Measurements from ENCODE around the gene HLA-DMA. TPM values are rescaled to one million over a fixed set of nuclear protein-coding genes. Genes with fewer than 3 reads are reported as not detected.

Gene HLA-DMA
- polyA plus RNA-seq (ENCODE audit: low read depth in 6 of 6): 1,000 to 10,000 TPM; 1,101 to 1,557 (median 1,371) TPM

DNA sequence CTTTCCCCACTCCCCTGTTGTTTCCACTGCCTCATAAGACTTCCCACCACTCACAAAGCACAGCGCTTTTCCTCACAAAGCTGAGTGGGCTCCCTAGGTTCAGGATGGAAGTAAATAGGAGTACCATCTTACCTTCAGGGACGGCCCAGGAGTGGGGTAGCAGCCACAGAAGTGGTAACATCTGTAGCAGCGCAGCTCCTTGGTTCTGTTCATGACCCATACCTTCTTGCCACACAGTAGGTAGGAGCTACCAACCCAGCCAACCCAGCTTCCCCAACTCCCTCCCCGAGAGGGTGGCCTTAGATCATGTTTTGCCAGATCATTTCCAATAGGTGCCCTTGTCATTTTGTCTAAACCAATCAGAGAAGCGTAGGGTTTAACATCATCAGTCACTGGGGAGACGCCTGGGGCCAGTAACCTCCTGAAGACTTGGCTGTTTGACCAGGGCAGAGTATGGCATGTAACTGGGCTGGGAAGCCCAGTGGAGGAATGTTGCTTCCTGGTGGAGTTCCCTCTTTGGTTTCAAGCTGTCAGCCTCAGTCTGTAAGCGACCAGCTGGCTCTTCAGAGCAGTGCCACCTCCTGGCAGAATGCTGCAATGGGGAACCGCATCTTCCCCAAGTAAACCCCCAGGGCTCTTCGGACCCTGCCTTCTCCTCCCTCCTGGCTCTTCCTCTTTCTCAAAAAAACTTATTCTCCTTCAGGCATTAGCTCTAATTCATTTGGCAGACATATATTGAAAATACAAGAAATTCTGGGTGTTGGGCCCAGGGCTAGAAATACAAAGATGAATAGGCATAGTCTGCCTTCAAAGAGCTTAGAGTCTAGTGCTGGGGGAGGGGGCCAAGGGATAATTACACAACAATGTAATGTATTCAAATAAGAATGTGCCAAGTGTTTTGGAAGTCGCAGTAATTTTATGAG is at the start of gene HLA-DMA:
HLA-DMA (minus strand) TSS at position 281 of the 923 bp plus-strand sequence; CDS start at position 220, 61 bp downstream.
- DNase-seq: peak; percentile 96
- ATAC-seq (ENCODE audit: low read depth in 2 of 2): peak; percentile 85 to 86
- peak within 1 kb of the TSS; percentile 98 to 99 (median 99) for H3K27ac Mint-ChIP-seq
- peak within 1 kb of the TSS; percentile 97 to 100 (median 99) for H3K4me3 Mint-ChIP-seq
- peaks cover 22 to 32% of the 10 kb centered on the region in 2 donors for H3K36me3 Mint-ChIP-seq
- no peaks in the 10 kb centered on the region for H3K9me3 Mint-ChIP-seq
- H3K4me1 Mint-ChIP-seq: peaks cover 80 to 90% (median 83%) of the 10 kb centered on the region in 3 donors
- H3K27me3 Mint-ChIP-seq: no peaks in the 10 kb centered on the region

DNA sequence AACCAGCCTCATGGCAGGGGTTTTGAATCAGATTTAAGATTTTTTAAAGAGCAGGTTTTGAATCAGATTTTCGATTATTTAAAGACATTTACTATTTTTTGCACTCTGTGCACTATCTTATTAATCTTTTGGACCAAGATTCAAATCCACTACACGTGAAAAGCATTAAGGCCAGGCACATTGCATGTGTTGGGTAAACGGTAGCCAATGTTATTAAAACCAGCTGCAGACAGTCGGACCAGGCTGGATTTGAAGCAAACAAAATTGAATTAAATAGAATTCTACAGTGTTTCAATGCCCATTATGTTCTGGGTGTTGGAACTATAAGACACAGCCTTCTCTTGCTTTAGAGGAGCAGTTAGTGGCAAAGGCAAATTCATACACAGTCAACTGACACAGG is 48.8 kb upstream of the HLA-DMA start:
- ATAC-seq (ENCODE audit: low read depth in 2 of 2) (no peak), DNase-seq (no peak)
- peaks cover 32 to 48% (median 45%) of the 10 kb centered on the region in 3 donors for H3K4me1 Mint-ChIP-seq
- peaks cover 6 to 18% of the 10 kb centered on the region in 2 donors for H3K36me3 Mint-ChIP-seq
- peak overlapping the region in 4 of 6 donors; percentile 32 to 90 (median 53) for H3K27ac Mint-ChIP-seq
- no peaks in the 10 kb centered on the region for H3K27me3 Mint-ChIP-seq
- peak overlapping the region in 1 of 8 donors; percentile 72 for H3K4me3 Mint-ChIP-seq
- no peaks in the 10 kb centered on the region for H3K9me3 Mint-ChIP-seq

- peaks cover 24 to 38% (median 34%) of the 10 kb centered on the region in 3 donors for H3K4me1 Mint-ChIP-seq
These were observed 47.2 kb upstream of the HLA-DMA start for GRCh38 chr6:33000055-33000454.

DNA sequence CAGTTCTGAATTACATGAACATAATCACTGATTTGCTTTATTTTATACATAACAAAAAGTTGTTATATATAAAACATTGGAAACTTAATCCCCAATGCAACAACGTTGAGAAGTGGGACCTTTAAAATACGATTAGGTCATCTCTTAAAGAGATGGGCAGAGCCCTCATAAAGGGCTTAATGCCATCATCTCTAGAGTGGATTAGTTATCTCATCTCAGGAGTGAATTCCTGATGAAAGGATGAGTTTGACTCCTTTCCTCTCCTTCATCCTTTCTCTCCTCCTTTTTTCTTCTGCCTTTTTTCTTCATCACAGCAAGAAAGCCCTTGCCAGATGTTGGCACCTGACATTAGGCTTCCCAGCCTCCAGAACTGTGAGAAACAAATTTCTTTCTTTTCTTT is 42.6 kb upstream of the HLA-DMA start:
- Mint-ChIP-seq H3K4me1 (peaks cover 8 to 9% (median 8%) of the 10 kb centered on the region in 3 donors), H3K27me3 (peaks cover 0 to 5% (median 0%) of the 10 kb centered on the region in 3 donors), H3K9me3 (no peaks in the 10 kb centered on the region), H3K27ac (no peak overlapping the region), H3K36me3 (no peaks in the 10 kb centered on the region), H3K4me3 (no peak overlapping the region)
- DNase-seq (no peak), ATAC-seq (ENCODE audit: low read depth in 2 of 2) (no peak)

More at GRCh38 chr6:33000055-33000454, 47.2 kb upstream of the HLA-DMA start:
- peak overlapping the region in 5 of 6 donors; percentile 39 to 79 (median 69) for H3K27ac Mint-ChIP-seq
- H3K27me3 Mint-ChIP-seq: no peaks in the 10 kb centered on the region
- peak; percentile 52 for DNase-seq
- H3K36me3 Mint-ChIP-seq: peaks cover 0 to 6% of the 10 kb centered on the region in 2 donors
- H3K9me3 Mint-ChIP-seq: no peaks in the 10 kb centered on the region
- H3K4me3 Mint-ChIP-seq: peak overlapping the region in 4 of 8 donors; percentile 2 to 74 (median 31)
- peak; percentile 93 to 97 for ATAC-seq (ENCODE audit: low read depth in 2 of 2)

GRCh38 chr6:32993363-32993973 is 40.6 kb upstream of the HLA-DMA start:
- DNase-seq (no peak), ATAC-seq (ENCODE audit: low read depth in 2 of 2) (no peak)
- H3K9me3 Mint-ChIP-seq: no peaks in the 10 kb centered on the region
- no peaks in the 10 kb centered on the region for H3K36me3 Mint-ChIP-seq
- H3K4me3 Mint-ChIP-seq: no peak overlapping the region
- no peaks in the 10 kb centered on the region for H3K4me1 Mint-ChIP-seq
- H3K27me3 Mint-ChIP-seq: peaks cover 0 to 5% (median 0%) of the 10 kb centered on the region in 3 donors
- H3K27ac Mint-ChIP-seq: no peak overlapping the region

DNA sequence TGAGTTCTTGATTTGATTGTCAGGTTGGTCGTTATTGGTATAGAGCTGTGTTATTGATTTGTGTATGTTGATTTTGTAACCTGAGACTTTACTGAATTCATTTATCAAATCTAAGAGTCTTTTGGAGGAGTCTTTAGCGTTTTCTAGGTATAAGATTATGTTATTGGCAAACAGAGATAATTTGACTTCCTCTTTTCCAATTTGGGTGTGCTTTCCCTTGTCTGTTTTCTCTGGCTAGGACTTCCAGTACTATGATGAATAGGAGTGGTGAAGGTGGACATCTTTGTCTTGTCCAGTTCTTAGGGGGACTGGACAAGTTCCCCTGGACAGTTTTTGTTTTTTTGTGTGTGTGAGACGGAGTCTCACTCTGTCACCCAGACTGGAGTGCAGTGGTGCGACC is 39.1 kb upstream of the HLA-DMA start:
- Mint-ChIP-seq H3K4me1 (peaks cover 4 to 6% (median 5%) of the 10 kb centered on the region in 3 donors), H3K9me3 (no peaks in the 10 kb centered on the region), H3K36me3 (no peaks in the 10 kb centered on the region), H3K27me3 (peaks cover 0 to 5% (median 0%) of the 10 kb centered on the region in 3 donors), H3K4me3 (no peak overlapping the region), H3K27ac (no peak overlapping the region)
- no peak for DNase-seq
- no peak for ATAC-seq (ENCODE audit: low read depth in 2 of 2)

DNA sequence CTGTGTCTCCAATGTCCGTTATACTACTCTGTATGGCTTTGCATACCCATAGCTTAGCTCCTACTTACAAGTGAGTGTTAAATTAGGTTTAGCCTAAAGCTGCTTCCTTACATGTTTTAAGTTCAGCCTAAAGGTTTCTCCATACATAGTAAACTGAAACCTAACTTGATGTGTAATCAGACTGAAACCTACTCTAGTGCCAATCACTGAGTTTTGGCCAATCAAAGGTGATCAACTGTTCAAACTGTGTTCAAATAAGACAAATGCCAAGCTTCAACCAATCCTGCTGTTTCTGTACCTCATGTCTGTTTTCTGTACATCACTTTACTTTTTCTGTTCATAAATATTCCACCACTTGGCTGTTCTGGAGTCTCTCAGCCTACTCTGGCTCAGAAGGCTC is 36.5 kb upstream of the HLA-DMA start:
- ATAC-seq (ENCODE audit: low read depth in 2 of 2) (no peak), DNase-seq (no peak)
- Mint-ChIP-seq H3K27ac (no peak overlapping the region), H3K4me3 (no peak overlapping the region), H3K27me3 (peaks cover 0 to 5% (median 0%) of the 10 kb centered on the region in 3 donors), H3K36me3 (no peaks in the 10 kb centered on the region), H3K4me1 (peaks cover 13 to 16% (median 15%) of the 10 kb centered on the region in 3 donors), H3K9me3 (no peaks in the 10 kb centered on the region)

GRCh38 chr6:32984622-32985389 is 31.9 kb upstream of the HLA-DMA start:
- Mint-ChIP-seq H3K4me1 (peaks cover 31 to 35% (median 34%) of the 10 kb centered on the region in 3 donors), H3K27ac (peak overlapping the region; percentile 5 to 96 (median 42)), H3K4me3 (peak overlapping the region in 1 of 8 donors; percentile 2), H3K27me3 (no peaks in the 10 kb centered on the region), H3K9me3 (no peaks in the 10 kb centered on the region), H3K36me3 (peaks cover 10 to 13% of the 10 kb centered on the region in 2 donors)
- ATAC-seq (ENCODE audit: low read depth in 2 of 2): peak; percentile 96 to 98
- DNase-seq: peak; percentile 84

DNA sequence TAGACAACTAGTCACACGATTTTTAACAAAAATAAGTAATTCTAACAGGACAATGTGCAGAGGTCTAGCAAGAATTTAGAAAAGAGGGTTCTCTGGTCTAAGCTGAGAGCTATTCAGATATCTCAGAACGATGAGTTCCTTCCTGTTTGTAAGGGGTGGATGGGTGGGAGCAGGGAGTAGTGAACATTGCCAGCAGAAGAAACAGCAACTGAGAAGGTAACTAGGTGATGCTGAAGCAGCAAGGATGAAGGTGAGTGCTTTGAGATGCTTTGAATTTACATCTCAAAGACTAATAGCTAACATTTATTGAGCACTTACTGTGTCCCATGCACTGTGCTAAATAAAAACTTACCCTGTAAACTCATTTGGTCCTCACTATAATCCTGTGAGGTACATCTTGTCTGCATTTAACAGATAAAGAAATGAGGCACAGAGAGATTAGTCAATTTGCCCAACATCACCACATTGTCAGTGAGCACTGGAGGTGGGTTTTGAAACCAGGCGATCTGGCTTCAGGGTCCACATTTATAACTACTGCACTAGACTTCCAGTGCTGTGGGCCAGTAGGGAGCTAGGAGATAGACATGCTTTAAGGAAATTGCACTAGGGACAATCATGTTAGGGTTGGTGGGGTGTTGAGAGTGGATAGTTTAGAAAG is 31.2 kb upstream of the HLA-DMA start:
- peaks cover 35 to 37% (median 37%) of the 10 kb centered on the region in 3 donors for H3K4me1 Mint-ChIP-seq
- H3K9me3 Mint-ChIP-seq: no peaks in the 10 kb centered on the region
- ATAC-seq (ENCODE audit: low read depth in 2 of 2) (no peak), DNase-seq (no peak)
- peak overlapping the region; percentile 27 to 96 (median 58) for H3K27ac Mint-ChIP-seq
- H3K27me3 Mint-ChIP-seq: no peaks in the 10 kb centered on the region
- peak overlapping the region in 1 of 8 donors; percentile 2 for H3K4me3 Mint-ChIP-seq
- peaks cover 14 to 18% of the 10 kb centered on the region in 2 donors for H3K36me3 Mint-ChIP-seq

- Mint-ChIP-seq H3K27ac (peak overlapping the region in 3 of 6 donors; percentile 27 to 88 (median 60)), H3K4me1 (peaks cover 35 to 43% (median 41%) of the 10 kb centered on the region in 3 donors)
These were observed 30.6 kb upstream of the HLA-DMA start for GRCh38 chr6:32983493-32983848.

GRCh38 chr6:32982702-32983492 is 30.0 kb upstream of the HLA-DMA start:
- peaks cover 36 to 47% (median 43%) of the 10 kb centered on the region in 3 donors for H3K4me1 Mint-ChIP-seq
- no peak for DNase-seq
- H3K36me3 Mint-ChIP-seq: peaks cover 18 to 22% of the 10 kb centered on the region in 2 donors
- no peak overlapping the region for H3K4me3 Mint-ChIP-seq
- no peaks in the 10 kb centered on the region for H3K9me3 Mint-ChIP-seq
- ATAC-seq (ENCODE audit: low read depth in 2 of 2): no peak
- peak overlapping the region in 5 of 6 donors; percentile 19 to 84 (median 62) for H3K27ac Mint-ChIP-seq
- H3K27me3 Mint-ChIP-seq: no peaks in the 10 kb centered on the region

More at GRCh38 chr6:32983493-32983848, 30.6 kb upstream of the HLA-DMA start:
- Mint-ChIP-seq H3K27me3 (no peaks in the 10 kb centered on the region), H3K36me3 (peaks cover 14 to 18% of the 10 kb centered on the region in 2 donors), H3K9me3 (no peaks in the 10 kb centered on the region), H3K4me3 (peak overlapping the region in 1 of 8 donors; percentile 1)
- no peak for DNase-seq
- ATAC-seq (ENCODE audit: low read depth in 2 of 2): no peak
